ENCODE data around the gene USP10.

The USP10 gene

DNA sequence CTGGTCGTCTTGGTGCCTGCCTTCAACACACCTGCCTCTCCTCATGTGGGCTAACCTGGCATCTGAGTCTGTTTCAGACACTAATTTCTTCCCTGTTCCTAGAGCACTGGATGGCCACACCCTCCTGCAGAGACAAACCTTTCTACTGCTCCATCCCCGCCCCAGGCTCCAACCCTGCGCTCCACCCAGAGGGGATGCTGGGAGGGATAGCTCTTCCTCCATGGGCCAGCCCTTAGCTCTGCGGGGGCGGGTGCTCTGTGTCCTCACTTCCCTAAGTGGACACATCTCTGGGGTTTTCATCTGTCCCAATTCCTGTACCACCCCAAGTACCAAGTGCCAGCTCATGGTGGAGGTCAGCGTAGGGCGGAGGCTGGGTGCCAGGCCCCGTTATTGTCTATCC is 109.0 kb downstream of the USP10 start:
- no peak overlapping the region for H3K27ac ChIP-seq
- TF ChIP-seq CTCF (conservative IDR thresholded peaks at IDR 0.05), result no peak
- TF ChIP-seq ZFX (IDR thresholded peaks at IDR 0.05), result no peak

DNA sequence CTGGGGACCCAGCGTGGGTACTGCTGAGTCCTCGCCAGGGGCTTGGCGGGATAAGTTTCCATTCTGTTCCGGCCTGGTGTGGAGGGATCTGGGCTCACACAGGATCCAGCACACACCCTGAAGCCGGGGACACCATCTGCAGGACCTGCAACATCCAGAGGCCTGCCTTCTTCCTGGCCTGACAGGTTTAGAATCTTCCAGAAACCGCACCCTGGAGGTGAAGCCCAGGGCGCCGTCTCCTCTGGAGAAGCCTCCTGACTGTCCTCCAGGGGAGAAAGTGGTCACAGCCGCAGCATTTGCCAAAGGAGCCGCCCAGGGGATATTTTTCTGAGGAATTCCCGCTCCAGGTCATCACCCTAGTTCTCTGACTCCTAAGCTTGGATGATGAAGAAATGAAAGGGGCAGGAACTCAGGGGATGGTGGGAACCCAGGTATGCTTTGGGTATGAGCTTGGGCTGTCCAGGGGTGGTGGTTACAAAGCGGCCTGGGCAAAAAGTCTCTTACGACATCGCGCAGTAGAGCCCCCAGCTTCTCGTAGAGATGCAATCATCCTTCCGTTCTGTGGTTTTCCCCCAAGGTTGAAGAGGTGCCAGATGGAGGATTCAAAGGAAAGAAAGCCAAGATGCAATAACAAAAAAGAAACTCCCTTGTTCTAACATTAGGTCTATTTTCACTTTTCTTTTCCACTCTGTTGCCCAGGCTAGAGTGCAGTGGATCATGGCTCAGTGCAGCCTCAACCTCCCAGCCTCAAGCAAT is 110.9 kb downstream of the USP10 start:
- H3K27ac ChIP-seq, result no peak overlapping the region
- no peak for TF ChIP-seq CTCF (conservative IDR thresholded peaks at IDR 0.05)
- TF ChIP-seq ZFX (IDR thresholded peaks at IDR 0.05), result no peak

DNA sequence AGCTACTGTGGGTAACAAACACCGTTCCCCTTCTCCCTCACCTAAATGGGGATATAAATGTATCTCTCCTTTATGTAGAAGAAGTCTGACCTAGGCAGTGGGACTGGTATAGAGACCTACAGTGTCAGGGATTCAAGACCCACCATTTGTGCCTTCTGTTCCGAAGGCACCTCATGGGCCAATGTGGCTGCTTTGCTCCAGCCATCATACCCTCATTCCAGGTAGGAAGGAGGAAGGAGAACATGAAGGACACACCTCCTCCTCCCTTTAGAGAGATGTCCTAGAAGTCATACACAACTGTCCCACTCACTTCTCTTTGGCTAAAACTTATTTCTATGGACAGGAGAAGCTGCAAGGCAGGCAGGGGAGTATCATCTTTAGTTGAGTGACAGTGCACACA is 111.7 kb downstream of the USP10 start:
- no peak for TF ChIP-seq CTCF (conservative IDR thresholded peaks at IDR 0.05)
- no peak overlapping the region for H3K27ac ChIP-seq

DNA sequence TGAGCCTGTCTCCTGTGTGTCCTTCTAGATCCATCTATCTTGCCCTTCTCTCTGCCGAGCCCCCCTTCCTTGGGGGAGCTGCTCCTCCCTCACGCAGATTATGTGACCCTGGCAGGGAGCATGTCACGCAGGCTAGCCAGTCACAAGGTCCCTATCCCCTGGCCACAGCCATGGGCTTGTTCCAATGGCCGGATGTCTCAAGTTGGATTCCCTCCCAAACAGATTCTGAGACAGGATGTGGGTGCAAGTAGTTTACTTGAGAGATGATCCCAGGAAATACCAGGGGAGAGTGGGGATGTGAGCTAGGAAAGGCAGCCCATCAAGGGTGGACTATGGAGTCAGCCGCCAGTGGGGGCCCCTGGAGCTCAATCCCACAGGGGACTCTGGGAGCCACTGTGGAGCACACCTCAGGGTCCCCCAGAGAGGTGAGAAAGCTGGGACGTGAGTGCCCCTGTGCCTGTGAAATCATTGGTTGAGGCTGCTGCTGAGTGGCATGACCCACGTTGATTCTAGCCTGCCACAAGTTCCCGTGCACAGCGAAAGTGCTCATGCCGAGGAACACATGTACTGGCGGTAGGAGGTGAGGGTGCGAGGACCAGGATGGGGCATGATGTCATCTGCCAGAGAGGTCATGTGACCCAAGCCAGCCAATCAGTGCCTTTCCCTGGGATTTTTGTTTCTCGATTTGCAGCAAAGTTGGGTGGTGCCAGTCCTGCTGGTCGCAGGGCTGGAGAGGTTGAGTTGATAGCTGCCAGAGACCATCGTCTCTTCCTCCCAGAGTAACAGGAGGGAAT is 113.5 kb downstream of the USP10 start:
- TF ChIP-seq CTCF (conservative IDR thresholded peaks at IDR 0.05), result no peak
- TF ChIP-seq ZFX (IDR thresholded peaks at IDR 0.05), result no peak
- H3K27ac ChIP-seq, result no peak overlapping the region

GRCh38 chr16:84815462-84815861 is 115.7 kb downstream of the USP10 start:
- H3K27ac ChIP-seq, result no peak overlapping the region
- TF ChIP-seq ZFX (IDR thresholded peaks at IDR 0.05), result no peak
- no peak for TF ChIP-seq CTCF (conservative IDR thresholded peaks at IDR 0.05)

DNA sequence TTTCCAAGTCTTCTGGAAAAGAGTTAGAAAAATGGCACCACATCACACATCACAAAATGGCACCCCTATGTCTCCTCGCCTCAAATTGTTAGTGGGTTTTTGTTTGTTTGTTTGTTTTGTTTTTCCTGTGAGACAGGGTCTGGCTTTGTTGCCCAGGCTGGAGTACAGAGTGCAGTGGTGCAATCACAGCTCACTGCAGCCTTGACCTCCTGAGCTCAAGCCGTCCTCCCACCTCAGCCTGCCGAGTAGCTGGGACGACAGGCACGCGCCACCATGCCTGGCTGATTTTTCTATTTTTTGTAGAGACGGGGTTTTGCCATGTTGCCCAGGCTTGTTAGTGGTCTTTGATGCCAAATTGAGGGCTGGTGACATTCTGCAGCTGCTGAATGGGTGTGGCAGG is 116.2 kb downstream of the USP10 start:
- H3K27ac ChIP-seq, result no peak overlapping the region
- no peak for TF ChIP-seq ZFX (IDR thresholded peaks at IDR 0.05)
- TF ChIP-seq CTCF (conservative IDR thresholded peaks at IDR 0.05), result no peak

GRCh38 chr16:84816485-84816884 is 116.7 kb downstream of the USP10 start:
- no peak for TF ChIP-seq ZFX (IDR thresholded peaks at IDR 0.05)
- no peak for TF ChIP-seq CTCF (conservative IDR thresholded peaks at IDR 0.05)
- H3K27ac ChIP-seq, result no peak overlapping the region

Data from C4-2B (cell line).